Subcutaneous adipose tissue (tissue), 4 donors: ENCODE measurements around the gene IRAK4. TPM values are rescaled to one million over a fixed set of nuclear protein-coding genes. Genes with fewer than 3 reads are reported as not detected.

Experiments used
- total RNA-seq, 4 donors: library from RNA; depleted of rRNA; stranded (reverse); fragments of >200 nt; gene quantifications; one replicate each; pipeline ENCODE4 v1.1.0, GENCODE V29; 2016
- TF ChIP-seq, protein P1 (sequence below): fragments of 450-650 bp; IDR thresholded peaks from one replicate; pipeline ENCODE4 v1.5.1; 2016; ENCODE audit warnings: low read depth, mild to moderate bottlenecking, control low read depth, antibody characterized with exemption, moderate library complexity

The IRAK4 gene
- total RNA-seq, 4 donors from 2014 or later, result 32.8 to 57.3 (median 44.0) TPM

DNA sequence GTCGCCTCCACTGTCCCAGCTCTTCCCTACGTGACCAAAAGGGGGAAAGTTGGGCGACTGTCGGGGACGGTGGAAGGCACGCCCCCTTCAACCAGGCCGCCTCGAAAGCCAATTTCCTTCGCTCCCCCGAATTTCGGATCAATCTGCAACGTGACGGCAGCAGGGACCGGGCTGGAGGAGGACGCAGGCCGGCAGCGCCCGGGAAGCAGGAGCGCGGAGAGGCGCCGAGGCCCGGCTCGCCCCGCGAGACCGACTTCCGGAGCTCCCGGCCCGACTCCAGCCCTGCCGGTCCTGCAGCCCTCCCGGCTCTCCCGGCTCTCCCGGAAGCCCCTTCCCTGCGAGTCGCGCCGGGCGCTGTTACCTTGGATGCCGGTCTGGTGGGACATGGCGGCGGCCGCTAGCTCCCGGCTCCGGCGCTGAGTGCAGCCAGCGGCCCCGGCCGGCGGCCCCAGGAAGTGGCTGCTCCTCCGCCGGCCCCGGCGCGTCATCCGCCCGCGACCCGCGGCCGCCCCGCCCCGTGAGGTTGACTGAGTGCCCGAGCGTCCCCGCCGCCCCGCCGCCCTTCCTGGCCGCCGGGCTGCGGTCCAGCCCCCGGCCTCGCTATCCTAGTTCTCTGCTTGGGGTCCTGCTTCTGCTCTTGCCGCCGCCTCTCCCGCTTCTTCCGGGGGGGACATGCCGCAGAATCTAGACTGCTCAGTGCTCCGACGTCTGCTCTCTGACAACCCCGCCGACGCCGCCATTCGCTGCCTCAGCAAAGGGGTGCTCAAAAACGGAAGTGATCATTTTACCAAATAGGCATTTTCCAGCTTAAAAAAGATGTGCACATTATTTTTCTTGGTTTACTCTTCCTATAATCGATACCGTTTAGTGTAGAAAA, 47.3 kb downstream of the IRAK4 start, which contains the start of gene TWF1:
TSS of gene TWF1 (minus strand) at position 458 of the 877 bp plus-strand sequence. CDS start at position 386, 72 bp downstream.
- TF ChIP-seq, protein P1, sequence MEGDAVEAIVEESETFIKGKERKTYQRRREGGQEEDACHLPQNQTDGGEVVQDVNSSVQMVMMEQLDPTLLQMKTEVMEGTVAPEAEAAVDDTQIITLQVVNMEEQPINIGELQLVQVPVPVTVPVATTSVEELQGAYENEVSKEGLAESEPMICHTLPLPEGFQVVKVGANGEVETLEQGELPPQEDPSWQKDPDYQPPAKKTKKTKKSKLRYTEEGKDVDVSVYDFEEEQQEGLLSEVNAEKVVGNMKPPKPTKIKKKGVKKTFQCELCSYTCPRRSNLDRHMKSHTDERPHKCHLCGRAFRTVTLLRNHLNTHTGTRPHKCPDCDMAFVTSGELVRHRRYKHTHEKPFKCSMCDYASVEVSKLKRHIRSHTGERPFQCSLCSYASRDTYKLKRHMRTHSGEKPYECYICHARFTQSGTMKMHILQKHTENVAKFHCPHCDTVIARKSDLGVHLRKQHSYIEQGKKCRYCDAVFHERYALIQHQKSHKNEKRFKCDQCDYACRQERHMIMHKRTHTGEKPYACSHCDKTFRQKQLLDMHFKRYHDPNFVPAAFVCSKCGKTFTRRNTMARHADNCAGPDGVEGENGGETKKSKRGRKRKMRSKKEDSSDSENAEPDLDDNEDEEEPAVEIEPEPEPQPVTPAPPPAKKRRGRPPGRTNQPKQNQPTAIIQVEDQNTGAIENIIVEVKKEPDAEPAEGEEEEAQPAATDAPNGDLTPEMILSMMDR, result no peak

DNA sequence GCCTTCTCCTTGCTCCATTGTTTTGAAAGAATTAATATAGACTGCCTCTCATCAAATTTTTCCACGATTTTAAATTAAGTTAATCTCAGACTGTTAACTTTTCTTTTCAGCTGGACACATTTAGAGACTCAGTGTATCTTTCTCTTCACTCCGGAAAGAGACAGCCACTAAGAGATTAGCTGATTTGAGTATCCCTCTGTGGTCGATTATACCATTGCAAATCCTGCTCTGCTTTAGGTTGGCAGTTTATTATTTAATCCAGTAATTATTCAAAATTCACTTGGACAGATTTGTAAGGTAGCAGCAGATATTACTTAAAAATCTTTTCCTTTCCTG, 48.0 kb downstream of the IRAK4 start:
- TF ChIP-seq, protein P1, result no peak

DNA sequence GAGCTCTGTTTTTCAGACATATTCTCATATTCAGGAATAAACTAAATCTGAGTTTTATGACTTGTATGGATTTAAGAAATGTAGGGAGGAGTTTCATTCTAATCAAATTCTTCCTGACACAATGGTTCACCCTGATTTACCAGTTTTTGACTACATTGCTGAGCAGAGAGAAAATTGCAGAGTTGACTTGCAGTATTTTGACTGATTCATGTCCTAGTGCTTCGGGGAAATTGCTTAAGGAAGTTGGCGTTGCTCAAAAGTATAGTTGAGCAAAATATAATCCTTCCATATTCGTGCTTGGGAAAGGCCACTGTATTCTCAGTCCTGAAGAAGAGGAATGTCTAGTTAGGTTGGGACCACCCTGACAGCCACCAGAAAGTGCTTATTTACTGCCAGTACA, 48.6 kb downstream of the IRAK4 start:
- TF ChIP-seq, protein P1, result no peak

DNA sequence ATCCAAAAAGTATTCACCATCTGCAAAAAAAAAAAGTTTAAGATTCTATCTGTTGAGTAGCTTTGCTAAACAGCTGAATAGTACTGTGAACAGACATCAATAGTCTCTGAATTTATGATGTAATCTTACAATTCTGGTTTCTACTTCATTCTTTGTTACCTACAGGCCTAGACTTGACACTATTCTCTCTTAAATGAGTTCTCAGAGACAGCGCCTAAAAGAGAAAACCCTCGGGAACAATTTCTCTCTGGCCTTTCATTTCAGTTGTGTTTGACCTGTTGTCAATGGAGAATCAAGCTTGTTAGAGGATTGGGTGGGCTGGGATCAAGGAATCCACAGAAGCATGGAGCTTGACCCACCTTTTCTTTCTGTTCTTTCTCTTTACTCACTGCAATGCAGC, 53.3 kb downstream of the IRAK4 start:
- TF ChIP-seq, protein P1, result no peak

DNA sequence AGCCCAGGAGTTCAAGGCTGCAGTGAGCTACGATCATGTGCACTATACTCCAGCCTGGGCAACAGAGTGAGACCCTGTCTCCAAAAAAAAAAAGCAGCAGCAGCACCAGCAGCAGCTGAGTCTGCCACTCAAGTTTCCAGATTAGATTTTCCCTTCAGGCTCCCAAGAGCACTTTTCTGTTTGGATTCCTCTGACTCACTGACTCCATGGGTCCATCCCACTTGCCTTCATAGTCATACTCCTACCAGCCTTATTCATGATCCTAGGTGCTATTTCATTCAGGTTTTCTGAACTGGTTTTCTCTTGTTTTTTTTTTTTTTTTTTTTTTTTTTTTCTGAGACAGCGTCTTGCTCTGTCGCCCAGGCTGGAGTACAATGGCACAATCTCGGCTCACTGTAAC, 54.2 kb downstream of the IRAK4 start:
- TF ChIP-seq, protein P1, result no peak

DNA sequence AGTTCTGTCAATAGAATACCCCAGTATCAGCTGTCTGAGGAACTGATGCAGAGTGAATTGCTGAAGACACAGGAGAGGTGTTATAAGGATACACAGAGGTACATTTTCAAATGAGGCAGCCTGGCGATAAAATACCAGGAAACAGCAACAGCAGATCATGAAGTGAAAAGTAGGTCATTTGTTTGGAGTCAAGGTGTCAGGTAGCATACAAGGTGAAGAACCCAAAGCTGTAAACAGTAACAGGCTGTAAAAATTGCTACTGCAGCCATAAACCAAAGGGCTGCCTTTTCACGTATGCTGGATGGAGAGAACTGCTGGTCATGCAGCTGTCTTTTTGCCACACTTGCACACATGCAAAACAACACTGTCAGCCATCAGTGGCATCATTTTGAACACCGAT, 56.7 kb downstream of the IRAK4 start:
- TF ChIP-seq, protein P1, result no peak

DNA sequence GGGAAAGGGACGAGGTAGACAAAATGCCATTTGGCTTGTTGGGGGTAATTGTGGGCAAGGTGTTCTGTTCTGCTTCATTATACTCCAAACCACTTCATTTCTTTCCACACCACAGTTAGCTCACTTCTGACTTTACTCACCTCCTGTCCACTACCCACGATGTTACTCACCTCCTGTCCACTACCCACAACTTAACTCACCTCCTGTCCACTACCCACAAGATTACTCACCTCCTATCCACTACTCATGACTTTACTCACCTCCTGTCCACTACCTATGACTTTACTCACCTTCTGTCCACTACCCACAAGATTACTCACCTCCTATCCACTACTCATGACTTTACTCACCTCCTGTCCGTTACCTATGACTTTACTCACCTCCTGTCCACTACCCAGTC, 57.4 kb downstream of the IRAK4 start:
- TF ChIP-seq, protein P1, result no peak
